A673 (cell line): ENCODE results near the gene HACD2.

ENCODE experiments used
- EZH2 ChIP-seq: fragments of 200-600 bp; sonication (generic); IDR thresholded peaks from 2 replicates; pipeline ENCODE4 v1.6.1; 2017; ENCODE audit warnings: borderline replicate concordance, low read depth, mild to moderate bottlenecking, mixed read lengths, antibody characterized with exemption, low read length; ENCODE audit not compliant: poor library complexity, severe bottlenecking
- TF ChIP-seq, protein P1 (sequence below): fragments of 300-800, 200-600 bp; sonication (generic); conservative IDR thresholded peaks from 2 replicates; pipeline ENCODE4 v1.5.1; 2017; ENCODE audit warnings: low read depth, mild to moderate bottlenecking, antibody characterized with exemption, low read length, moderate library complexity, mixed read lengths

GRCh38 chr3:123525433-123525832 is 59.4 kb downstream of the HACD2 start:
- TF ChIP-seq, protein P1, sequence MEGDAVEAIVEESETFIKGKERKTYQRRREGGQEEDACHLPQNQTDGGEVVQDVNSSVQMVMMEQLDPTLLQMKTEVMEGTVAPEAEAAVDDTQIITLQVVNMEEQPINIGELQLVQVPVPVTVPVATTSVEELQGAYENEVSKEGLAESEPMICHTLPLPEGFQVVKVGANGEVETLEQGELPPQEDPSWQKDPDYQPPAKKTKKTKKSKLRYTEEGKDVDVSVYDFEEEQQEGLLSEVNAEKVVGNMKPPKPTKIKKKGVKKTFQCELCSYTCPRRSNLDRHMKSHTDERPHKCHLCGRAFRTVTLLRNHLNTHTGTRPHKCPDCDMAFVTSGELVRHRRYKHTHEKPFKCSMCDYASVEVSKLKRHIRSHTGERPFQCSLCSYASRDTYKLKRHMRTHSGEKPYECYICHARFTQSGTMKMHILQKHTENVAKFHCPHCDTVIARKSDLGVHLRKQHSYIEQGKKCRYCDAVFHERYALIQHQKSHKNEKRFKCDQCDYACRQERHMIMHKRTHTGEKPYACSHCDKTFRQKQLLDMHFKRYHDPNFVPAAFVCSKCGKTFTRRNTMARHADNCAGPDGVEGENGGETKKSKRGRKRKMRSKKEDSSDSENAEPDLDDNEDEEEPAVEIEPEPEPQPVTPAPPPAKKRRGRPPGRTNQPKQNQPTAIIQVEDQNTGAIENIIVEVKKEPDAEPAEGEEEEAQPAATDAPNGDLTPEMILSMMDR = no peak
- no peak for TF ChIP-seq EZH2
